Small intestine (tissue), 7 donors: Measurements from ENCODE around the gene MOGAT3. TPM values are rescaled to one million over a fixed set of nuclear protein-coding genes. Genes with fewer than 3 reads are reported as not detected.

Experiments used
- DNase-seq, 2 donors: peaks; one replicate each; pipeline versions ENCODE4 v3.0.0 to v3.0.0-alpha.2; 2013
- FAIRE-seq: peaks from 2 replicates; lab custom pipeline; 2012; peaks lifted over from hg19 to GRCh38; lab: Jason Lieb, UNC
- H3K27ac ChIP-seq, 3 donors: one replicate each; pipeline ENCODE4 v1.5.1; 2013; ENCODE audit warnings: low read length in 2 of 3, mild to moderate bottlenecking in 2 of 3, control low read depth in 1 of 3, inconsistent platforms in 1 of 3, low read depth in 1 of 3, moderate library complexity in 1 of 3
- H3K27me3 ChIP-seq, 3 donors: one replicate each; pipeline ENCODE4 v1.6.1; 2013; ENCODE audit warnings: low read length in 3 of 3, inconsistent platforms in 1 of 3; ENCODE audit not compliant: control insufficient read depth in 3 of 3, insufficient read depth in 3 of 3
- H3K36me3 ChIP-seq, 3 donors: one replicate each; pipeline ENCODE4 v1.6.1; 2013; ENCODE audit warnings: low read length in 3 of 3, inconsistent platforms in 1 of 3, low read depth in 1 of 3, mild to moderate bottlenecking in 1 of 3, moderate library complexity in 1 of 3; ENCODE audit not compliant: control insufficient read depth in 3 of 3, insufficient read depth in 2 of 3
- H3K4me1 ChIP-seq, 3 donors: one replicate each; pipeline ENCODE4 v1.6.1; 2013; ENCODE audit warnings: low read length in 2 of 3, inconsistent platforms in 1 of 3, low read depth in 1 of 3, mild to moderate bottlenecking in 1 of 3, moderate library complexity in 1 of 3; ENCODE audit not compliant: control insufficient read depth in 3 of 3, insufficient read depth in 2 of 3
- H3K4me3 ChIP-seq, 3 donors: one replicate each; pipeline ENCODE4 v1.5.1; 2013; ENCODE audit warnings: low read length in 3 of 3, control low read depth in 1 of 3, inconsistent platforms in 1 of 3, low read depth in 1 of 3, mild to moderate bottlenecking in 1 of 3, moderate library complexity in 1 of 3
- H3K9me3 ChIP-seq, 2 donors: one replicate each; pipeline ENCODE4 v1.6.1; 2013; ENCODE audit warnings: low read depth in 1 of 2, low read length in 1 of 2; ENCODE audit not compliant: control insufficient read depth in 2 of 2, insufficient read depth in 1 of 2
- WGBS, 3 donors: extraction: QIAGEN DNeasy Blood & Tissue Kit; methylation state at CpG; one replicate each; pipeline ENCODE4 v1.1.7; 2013; 5-methylcytosine and 5-hydroxymethylcytosine counted together
- polyA plus RNA-seq, 4 donors: library from polyadenylated mRNA; stranded (reverse) in 3 of 4; unstranded in 1 of 4; fragments of 200-250 nt in 3 of 4; fragments of 120-200 nt in 1 of 4; gene quantifications; one replicate each; pipeline versions ENCODE4 v1.2.1 to v1.2.3, GENCODE V29; 2013
- donor health status: healthy with polysubstance abuse.
- donor health status: control.
- donor health status: control.
- donor health status: Bipolar disorder and iron deficiency.
- donor health status: healthy.

Gene MOGAT3
- polyA plus RNA-seq, 4 donors: 15.4 to 69.3 (median 61.1) TPM

DNA sequence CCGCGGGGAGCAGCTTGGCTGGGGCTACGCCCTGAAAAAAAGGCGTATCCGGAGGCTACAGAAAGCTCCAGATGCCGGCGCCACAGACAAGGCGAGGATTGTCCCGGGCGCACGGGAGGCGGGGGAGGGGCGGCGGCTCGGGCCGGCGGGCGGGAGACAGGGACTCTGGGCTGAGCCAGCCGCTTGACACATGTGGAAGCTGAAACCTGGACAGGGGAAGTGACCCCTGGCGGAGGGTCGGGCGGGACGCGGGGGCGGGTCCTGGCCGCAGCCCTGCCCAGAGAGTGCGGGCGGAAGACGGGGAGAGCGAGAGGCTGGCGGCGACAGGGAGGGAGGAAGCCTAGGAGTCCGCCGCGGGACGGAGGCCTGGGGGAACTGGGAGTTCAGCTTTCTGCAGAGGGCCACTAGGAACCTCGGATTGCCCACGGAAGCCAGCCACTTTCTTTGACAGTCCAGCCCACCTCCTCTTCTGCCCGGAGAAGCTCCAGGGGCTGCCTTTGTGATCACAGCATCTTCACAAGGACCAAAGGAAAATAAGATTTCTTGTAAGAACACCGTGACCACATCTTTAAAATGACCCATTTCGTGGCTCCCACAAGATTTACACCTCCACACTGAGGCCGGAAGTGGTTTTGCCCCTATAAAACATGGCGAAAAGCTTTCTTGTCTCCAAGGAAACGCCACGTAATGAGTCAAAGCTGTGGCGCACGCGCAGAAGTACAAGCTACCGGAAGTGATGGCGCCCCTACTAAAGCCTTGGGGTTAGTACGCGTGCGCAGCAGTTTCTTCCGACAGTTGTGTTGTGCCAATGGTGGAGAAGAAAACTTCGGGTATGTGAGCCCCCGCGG lies 16.8 kb upstream of the MOGAT3 start, which contains the start of the genes PLOD3 and ZNHIT1:
TSS of gene PLOD3 (minus strand) at position 194 of the 848 bp plus-strand sequence. CDS start 307 bp downstream, outside the sequence.
TSS of gene ZNHIT1 (plus strand) at position 778 of the 848 bp plus-strand sequence. CDS start at position 809, 31 bp downstream.
- FAIRE-seq: peak; percentile 55
- H3K27ac ChIP-seq: peak within 1 kb of the TSS; percentile 91 to 99 (median 98)
- peak; percentile 98 to 99 for DNase-seq
- 1% methylated on average over 48 to 57 of the region's 57 CpGs for WGBS, 3 donors
- no peaks in the 10 kb centered on the region for H3K27me3 ChIP-seq
- peaks cover 0 to 31% (median 5%) of the 10 kb centered on the region in 3 donors for H3K4me1 ChIP-seq
- H3K36me3 ChIP-seq: peaks cover under 1 to 54% (median 9%) of the 10 kb centered on the region in 3 donors
- H3K9me3 ChIP-seq: no peaks in the 10 kb centered on the region
- H3K4me3 ChIP-seq: peak within 1 kb of the TSS; percentile 73 to 77 (median 77)

DNA sequence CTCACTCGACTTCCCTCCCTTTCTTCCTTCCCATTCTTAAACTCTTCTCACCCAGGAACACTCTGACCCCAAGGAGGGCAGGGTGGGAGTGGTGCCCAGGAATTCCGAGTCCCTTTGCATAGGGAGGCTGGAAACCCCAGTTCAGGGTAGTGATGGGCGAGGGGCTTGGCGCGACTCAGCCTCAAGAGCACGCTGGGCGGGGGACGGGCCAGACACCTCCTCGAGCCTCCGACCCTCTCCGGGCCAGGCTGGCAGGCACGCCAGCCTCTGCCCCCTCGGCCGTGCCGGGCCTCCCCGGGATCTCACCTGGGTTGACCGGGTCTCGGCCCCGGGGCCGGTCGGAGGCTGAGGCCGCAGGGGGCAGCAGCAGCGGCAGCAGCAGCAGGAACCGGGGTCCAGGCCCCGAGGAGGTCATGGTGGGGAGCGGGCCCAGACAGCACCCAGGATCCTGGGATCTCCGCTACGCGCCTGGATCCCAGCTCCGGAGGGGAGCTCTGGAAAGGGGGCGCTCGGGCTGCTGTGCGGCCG lies 16.1 kb upstream of the MOGAT3 start:
- Histone ChIP-seq H3K27ac (peak overlapping the region; percentile 91 to 99 (median 98)), H3K36me3 (peaks cover 5 to 54% (median 8%) of the 10 kb centered on the region in 3 donors), H3K4me1 (peaks cover 0 to 31% (median 5%) of the 10 kb centered on the region in 3 donors), H3K9me3 (no peaks in the 10 kb centered on the region), H3K27me3 (no peaks in the 10 kb centered on the region), H3K4me3 (peak overlapping the region; percentile 73 to 77 (median 77))
- DNase-seq (peak; percentile 41 to 56), FAIRE-seq (no peak)
- WGBS, 3 donors: 0 to 2% (median 1%) methylated on average over 17 to 34 of the region's 34 CpGs

DNA sequence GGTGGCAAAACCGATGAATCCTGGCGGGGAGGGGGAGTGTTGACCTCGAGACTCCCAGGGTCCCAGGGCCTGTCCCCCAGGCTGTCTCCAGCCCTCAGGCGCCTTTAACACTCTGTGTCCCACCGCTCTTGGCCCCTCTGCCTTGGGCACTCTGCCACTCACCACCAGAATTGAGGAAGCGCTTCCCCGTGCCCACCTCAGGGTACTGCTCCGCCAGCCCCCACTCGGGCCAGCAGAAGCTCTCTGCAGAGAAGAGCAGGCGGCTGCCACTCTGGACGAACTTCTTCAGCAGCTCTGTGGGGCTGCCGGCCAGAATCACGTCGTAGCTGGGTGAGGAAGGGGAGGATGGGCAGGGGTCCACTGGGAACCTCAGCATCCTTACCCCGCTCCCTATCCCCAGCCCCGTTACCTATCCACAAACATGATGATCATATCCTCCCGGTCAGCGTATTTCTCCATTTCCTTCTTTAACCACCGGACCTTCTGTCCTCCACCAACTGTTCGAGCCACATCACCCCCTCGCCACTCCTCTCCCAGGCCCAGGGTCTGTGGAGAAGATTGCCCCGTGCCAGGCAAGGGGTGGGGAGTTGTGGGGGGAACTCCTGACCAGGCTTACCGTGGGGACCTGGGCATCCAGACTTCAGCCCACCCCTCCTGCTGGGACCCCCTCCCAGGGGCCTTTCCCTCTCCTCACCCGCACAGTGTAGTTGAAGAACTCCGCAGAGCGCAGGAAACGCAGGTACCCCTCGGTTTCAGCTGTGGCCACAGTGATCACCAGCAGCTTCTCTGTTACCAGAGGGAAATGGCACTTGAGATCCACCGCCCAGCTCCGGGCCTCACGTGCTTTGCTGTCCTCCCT lies 15.4 kb upstream of the MOGAT3 start:
- DNase-seq: no peak
- H3K36me3 ChIP-seq: peaks cover 11 to 54% (median 11%) of the 10 kb centered on the region in 3 donors
- H3K27ac ChIP-seq: peak overlapping the region in 2 of 3 donors; percentile 98 to 99
- no peaks in the 10 kb centered on the region for H3K9me3 ChIP-seq
- H3K27me3 ChIP-seq: no peaks in the 10 kb centered on the region
- FAIRE-seq: no peak
- WGBS, 3 donors: 67 to 74% (median 74%) methylated on average over 28 to 31 of the region's 31 CpGs
- peaks cover 0 to 31% (median 5%) of the 10 kb centered on the region in 3 donors for H3K4me1 ChIP-seq
- peak overlapping the region in 2 of 3 donors; percentile 73 to 77 for H3K4me3 ChIP-seq

DNA sequence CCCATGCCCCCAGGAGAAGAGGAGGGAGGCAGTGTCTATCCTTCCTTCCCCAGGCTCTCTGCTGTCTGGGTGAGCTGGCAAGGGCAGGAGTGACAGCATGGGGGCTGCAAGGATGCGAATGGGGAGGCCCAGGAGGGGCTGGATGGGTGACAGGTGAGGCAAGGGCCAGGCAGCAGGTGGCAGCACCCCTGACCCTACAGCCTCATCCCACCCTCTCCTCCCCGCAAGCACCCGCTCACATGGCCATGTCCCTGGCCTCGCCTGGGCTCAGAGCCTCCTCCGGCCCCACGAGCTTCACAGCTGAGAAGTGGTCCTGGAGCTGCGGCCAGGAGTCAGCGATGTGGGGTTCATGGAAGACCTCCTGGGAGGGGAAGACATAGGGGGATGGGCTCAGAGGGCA lies 11.2 kb upstream of the MOGAT3 start:
- peaks cover 0 to 11% (median 2%) of the 10 kb centered on the region in 3 donors for H3K4me1 ChIP-seq
- no peaks in the 10 kb centered on the region for H3K9me3 ChIP-seq
- H3K27ac ChIP-seq: no peak overlapping the region
- no peak overlapping the region for H3K4me3 ChIP-seq
- 93 to 99% (median 95%) methylated on average over 6 to 8 of the region's 8 CpGs for WGBS, 3 donors
- H3K27me3 ChIP-seq: no peaks in the 10 kb centered on the region
- no peak for FAIRE-seq
- DNase-seq: no peak
- H3K36me3 ChIP-seq: peaks cover 20 to 88% (median 24%) of the 10 kb centered on the region in 3 donors

DNA sequence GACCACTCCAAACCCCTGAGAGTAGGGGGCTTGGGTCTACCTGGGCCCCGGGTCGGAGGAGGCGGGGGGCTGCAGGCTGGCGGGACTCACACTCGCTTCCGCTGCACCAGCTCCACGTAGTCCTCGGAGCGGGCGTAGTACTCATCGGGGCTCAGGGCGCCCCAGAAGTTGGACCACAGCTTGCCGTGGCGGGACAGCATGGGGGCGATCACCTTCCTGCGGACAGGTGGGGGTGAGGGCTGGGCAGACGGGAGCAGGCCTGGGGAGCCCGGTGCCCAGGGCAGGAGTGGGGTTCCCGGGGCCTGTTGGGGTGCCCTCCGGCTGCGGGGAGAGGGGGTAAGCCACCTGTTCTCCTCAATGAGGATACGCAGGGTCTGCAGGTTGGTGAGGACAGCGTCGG lies 10.7 kb upstream of the MOGAT3 start:
- H3K9me3 ChIP-seq: no peaks in the 10 kb centered on the region
- FAIRE-seq (no peak), DNase-seq (no peak)
- peaks cover 0 to 6% (median 2%) of the 10 kb centered on the region in 3 donors for H3K4me1 ChIP-seq
- peaks cover 20 to 92% (median 24%) of the 10 kb centered on the region in 3 donors for H3K36me3 ChIP-seq
- WGBS, 3 donors: 96 to 97% (median 96%) methylated on average over 19 to 24 of the region's 24 CpGs
- H3K4me3 ChIP-seq: no peak overlapping the region
- H3K27ac ChIP-seq: no peak overlapping the region
- H3K27me3 ChIP-seq: no peaks in the 10 kb centered on the region

DNA sequence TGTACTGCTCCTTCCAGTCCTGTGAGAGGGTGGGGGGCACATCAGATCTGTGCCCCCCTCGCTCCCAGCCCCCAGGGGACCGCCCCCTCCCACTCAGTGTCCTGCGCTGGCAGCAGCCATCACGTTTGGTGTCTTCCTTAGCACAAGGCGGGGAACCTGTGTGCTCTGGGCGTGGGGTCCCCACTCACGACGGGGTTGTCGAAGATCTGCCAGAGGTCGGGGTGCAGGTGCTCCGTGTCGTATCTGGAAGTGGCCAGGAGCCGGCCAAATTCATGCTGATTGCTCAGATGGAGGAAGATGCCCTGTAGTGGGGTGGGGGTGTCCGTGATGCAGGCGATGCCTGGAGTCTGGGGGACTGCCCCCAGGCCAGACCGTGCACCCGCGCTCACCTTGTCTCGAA lies 9.3 kb upstream of the MOGAT3 start:
- FAIRE-seq (no peak), DNase-seq (no peak)
- WGBS, 3 donors: 94% methylated on average over 17 to 19 of the region's 19 CpGs
- H3K9me3 ChIP-seq: no peaks in the 10 kb centered on the region
- H3K27me3 ChIP-seq: no peaks in the 10 kb centered on the region
- no peak overlapping the region for H3K27ac ChIP-seq
- no peak overlapping the region for H3K4me3 ChIP-seq
- H3K36me3 ChIP-seq: peaks cover 20 to 93% (median 22%) of the 10 kb centered on the region in 3 donors
- no peaks in the 10 kb centered on the region for H3K4me1 ChIP-seq

DNA sequence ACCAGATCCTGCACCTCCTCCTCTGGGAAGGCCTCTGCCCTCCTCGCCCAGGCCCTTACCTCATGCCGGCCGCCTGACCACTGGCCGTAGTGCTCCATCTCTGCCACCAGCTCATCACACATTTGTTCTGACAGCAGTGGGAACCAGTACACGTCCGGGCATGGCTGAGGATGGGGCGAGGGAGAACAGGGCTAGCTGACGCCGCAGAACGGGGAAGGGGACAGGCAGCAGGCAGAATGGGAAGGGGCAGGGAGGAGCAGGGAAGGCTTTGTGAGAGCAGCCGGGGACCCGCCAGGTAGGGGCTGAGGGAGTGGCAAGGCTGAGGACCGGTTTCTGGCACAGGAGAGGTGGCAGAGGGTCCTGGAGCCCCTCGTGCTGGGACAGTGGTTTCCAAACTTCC lies 8.0 kb upstream of the MOGAT3 start:
- Histone ChIP-seq H3K27me3 (no peaks in the 10 kb centered on the region), H3K36me3 (peaks cover 20 to 83% (median 22%) of the 10 kb centered on the region in 3 donors), H3K9me3 (no peaks in the 10 kb centered on the region), H3K4me1 (no peaks in the 10 kb centered on the region), H3K27ac (no peak overlapping the region), H3K4me3 (no peak overlapping the region)
- FAIRE-seq (no peak), DNase-seq (no peak)
- WGBS, 3 donors: 89 to 94% (median 94%) methylated on average over 14 of the region's 14 CpGs
